Left lobe of liver (tissue), 2 donors: ENCODE results near the gene FZR1. TPM values are rescaled to one million over a fixed set of nuclear protein-coding genes. Genes with fewer than 3 reads are reported as not detected.
A peak's percentile ranks its signal among the peaks of the same experiment; 100 is the strongest.
"Not testable (repeated sequence)": the region's sequence is repeated elsewhere in the genome, so short reads cannot be mapped to it uniquely, and the experiment has no call there.

Source experiments
- ATAC-seq: fragments of 200-7000 bp; cut with Tn5 transposase; one replicate; pipeline ENCODE4 v1.9.1; 2020; ENCODE audit warnings: mild to moderate bottlenecking, moderate library complexity
- DNase-seq: peaks from one replicate; pipeline ENCODE4 v3.0.0-alpha.2; 2020; ENCODE audit warnings: low spot score
- total RNA-seq: library from RNA; stranded (reverse); gene quantifications from one replicate; pipeline ENCODE4 v1.2.1, GENCODE V29; 2021
- donor health status: DM: no; HTN: no; CAD: no; lungs with moderate emphysema.
- donor health status: DM: no; HTN: yes; CAD: no.

Gene FZR1
- total RNA-seq, 1 donor from 2014 or later, result 27.4 TPM

DNA sequence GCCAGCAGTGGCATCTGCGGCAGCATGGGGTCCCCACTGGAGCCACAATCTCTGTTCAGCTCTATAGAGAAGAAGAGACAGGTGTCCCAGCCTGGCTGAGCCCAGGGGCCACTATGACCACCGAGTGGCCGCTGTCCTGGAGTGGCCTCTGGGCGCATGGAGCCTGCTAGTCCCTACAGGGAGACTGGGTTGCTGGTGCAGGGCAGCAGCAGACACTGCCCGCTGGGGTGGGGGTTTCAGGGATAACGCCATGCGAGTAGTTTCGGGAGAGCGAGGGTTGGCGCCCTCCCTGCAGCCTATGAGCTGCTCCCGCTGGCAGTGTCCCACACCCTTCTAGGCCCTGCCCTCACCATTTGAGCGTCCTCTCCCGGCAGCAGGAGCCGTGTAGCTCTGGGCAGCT, 22.0 kb downstream of the FZR1 start:
- no peak for ATAC-seq
- no peak for DNase-seq

- ATAC-seq, result no peak
- DNase-seq, result no peak
These were observed 22.6 kb downstream of the FZR1 start for GRCh38 chr19:3528539-3529211.

DNA sequence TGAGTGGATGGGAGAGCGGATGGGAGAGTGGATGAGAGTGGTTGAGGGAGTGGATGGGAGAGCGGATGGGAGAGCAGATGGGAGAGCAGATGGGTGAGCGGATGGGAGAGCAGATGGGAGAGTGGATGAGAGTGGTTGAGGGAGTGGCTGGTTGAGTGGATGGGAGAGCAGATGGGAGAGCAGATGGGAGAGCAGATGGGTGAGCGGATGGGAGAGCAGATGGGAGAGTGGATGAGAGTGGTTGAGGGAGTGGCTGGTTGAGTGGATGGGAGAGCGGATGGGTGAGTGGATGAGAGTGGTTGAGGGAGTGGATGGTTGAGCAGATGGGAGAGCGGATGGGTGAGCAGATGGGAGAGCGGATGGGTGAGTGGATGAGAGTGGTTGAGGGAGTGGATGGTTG, 23.2 kb downstream of the FZR1 start:
- not testable (repeated sequence) for DNase-seq, ATAC-seq

DNA sequence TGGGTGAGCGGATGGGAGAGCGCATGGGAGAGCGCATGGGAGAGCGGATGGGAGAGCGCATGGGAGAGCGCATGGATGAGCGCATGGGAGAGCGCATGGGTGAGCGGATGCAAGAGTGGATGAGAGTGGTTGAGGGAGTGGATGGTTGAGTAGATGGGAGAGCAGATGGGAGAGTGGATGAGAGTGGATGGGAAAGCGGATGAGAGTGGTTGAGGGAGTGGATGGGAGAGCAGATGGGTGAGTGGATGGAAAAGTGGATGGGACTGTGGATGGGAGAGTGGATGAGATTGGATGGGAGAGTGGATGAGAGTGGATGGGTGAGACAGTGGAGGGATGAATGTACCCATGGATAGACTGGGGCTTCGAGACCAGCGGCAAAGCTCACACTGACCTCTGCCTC, 24.3 kb downstream of the FZR1 start:
- ATAC-seq, result no peak
- DNase-seq, result no peak

DNA sequence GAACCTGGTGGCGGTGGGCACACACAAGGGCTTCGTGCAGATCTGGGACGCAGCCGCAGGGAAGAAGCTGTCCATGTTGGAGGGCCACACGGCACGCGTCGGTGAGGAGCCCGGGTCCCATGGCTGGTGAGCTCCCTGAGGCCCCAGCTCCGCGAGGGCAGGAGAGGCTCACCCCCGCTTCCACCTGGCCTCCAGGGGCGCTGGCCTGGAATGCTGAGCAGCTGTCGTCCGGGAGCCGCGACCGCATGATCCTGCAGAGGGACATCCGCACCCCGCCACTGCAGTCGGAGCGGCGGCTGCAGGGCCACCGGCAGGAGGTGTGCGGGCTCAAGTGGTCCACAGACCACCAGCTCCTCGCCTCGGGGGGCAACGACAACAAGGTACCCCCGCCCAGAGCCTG, 25.6 kb downstream of the FZR1 start:
- ATAC-seq, result no peak
- no peak for DNase-seq

- ATAC-seq (no peak), DNase-seq (no peak)
These were observed 26.2 kb downstream of the FZR1 start for GRCh38 chr19:3532154-3532786.

- DNase-seq (no peak), ATAC-seq (no peak)
These were observed 26.9 kb downstream of the FZR1 start for GRCh38 chr19:3533033-3533432.

GRCh38 chr19:3533563-3534216, 27.6 kb downstream of the FZR1 start:
- DNase-seq (no peak), ATAC-seq (no peak)

DNA sequence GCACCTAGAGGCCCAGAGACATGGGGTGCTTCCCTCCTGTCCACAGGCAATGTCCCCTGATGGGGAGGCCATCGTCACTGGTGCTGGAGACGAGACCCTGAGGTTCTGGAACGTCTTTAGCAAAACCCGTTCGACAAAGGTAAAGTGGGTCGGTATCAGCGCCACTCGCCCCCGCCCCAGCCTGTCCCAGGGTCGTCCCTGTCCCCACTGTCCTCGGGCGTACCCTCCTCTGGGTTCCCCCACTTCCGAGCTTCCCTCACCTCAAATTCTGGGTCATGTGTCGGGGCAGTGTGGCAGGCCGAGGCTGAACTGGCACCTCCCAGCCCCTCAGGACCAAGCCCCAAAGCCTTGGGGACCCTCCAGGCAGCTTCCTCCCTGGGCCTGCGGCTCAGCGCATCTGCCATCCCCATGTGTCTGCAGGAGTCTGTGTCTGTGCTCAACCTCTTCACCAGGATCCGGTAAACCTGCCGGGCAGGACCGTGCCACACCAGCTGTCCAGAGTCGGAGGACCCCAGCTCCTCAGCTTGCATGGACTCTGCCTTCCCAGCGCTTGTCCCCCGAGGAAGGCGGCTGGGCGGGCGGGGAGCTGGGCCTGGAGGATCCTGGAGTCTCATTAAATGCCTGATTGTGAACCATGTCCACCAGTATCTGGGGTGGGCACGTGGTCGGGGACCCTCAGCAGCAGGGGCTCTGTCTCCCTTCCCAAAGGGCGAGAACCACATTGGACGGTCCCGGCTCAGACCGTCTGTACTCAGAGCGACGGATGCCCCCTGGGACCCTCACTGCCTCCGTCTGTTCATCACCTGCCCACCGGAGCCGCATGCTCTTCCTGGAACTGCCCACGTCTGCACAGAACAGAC, 28.5 kb downstream of the FZR1 start:
- no peak for DNase-seq
- no peak for ATAC-seq

DNA sequence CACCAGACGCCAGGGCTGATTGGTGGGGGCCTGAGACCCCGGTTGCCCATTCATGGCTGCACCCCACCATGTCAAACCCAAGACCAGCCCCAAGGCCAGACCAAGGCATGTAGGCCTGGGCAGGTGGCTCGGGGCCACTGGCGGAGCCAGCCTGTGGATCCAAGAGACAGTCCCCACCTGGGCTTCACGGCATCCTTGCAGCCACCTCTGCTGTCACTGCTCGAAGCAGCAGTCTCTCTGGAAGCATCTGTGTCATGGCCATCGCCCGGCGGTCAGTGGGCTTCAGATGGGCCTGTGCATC, 29.1 kb downstream of the FZR1 start:
- DNase-seq, result no peak
- no peak for ATAC-seq

- DNase-seq, result no peak
- ATAC-seq, result no peak
These were observed 29.5 kb downstream of the FZR1 start for GRCh38 chr19:3535563-3535965.

GRCh38 chr19:3535981-3536380, 29.9 kb downstream of the FZR1 start:
- ATAC-seq (no peak), DNase-seq (no peak)

GRCh38 chr19:3536429-3537100, 30.5 kb downstream of the FZR1 start:
- ATAC-seq, result no peak
- no peak for DNase-seq

DNA sequence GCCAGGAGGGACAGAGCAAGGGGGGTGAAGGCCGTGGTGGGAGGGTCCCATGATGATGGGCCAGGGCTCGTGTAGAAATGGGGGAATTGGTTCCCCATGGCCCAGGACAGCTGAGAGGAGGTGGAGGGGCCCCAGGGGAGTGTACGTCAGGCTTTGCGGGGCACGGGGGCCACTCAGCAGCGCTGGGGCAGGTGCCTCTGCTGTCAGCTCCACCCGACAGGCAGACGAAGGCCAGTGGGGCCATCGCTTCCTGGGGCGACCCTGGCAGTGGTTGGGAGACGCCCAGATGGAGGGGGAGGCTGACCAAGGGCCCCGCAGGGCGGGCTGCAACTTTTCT, 31.0 kb downstream of the FZR1 start:
- DNase-seq (no peak), ATAC-seq (no peak)

DNA sequence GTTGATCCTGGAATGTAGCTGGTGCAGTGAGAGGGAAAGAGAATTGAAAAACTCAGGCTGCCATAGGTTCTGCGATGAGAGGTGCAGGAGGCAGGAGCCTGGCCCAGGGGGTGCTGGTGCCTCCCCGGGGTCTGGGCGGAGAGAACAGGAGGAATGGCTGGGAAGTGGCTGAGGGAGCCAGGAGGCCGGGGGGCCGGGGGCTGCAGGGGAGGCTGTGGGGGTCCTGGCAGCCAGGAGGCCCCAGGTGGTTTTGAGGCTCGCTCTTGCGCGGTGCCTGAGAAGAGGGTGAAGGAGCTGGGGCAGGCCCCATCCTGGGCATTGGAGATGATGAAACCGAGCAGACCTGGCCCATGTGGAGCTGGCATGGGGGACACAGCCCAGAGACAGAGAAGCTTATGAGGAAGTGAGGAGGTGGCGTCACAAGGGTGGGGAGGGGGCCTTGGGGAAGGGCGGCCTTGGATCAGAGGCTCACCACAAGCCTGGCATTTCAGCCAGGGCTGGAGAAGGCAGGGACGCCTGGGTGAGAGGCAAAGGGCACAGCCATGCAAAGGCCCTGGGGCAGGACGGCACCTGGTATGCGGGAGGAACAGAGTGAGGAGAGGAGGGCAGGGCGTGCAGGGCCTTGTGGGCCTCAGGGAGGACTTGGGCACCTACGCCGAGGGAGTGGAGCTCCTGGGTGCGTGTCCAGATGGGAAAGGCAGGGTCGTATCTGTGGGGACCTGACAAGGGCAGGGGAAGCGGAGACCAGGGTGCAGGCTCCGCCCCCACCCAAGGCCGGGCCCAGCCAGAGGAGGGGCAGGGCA, 31.5 kb downstream of the FZR1 start:
- ATAC-seq (peak; percentile 16), DNase-seq (no peak)

GRCh38 chr19:3538258-3538929, 32.3 kb downstream of the FZR1 start:
- ATAC-seq (no peak), DNase-seq (no peak)

DNA sequence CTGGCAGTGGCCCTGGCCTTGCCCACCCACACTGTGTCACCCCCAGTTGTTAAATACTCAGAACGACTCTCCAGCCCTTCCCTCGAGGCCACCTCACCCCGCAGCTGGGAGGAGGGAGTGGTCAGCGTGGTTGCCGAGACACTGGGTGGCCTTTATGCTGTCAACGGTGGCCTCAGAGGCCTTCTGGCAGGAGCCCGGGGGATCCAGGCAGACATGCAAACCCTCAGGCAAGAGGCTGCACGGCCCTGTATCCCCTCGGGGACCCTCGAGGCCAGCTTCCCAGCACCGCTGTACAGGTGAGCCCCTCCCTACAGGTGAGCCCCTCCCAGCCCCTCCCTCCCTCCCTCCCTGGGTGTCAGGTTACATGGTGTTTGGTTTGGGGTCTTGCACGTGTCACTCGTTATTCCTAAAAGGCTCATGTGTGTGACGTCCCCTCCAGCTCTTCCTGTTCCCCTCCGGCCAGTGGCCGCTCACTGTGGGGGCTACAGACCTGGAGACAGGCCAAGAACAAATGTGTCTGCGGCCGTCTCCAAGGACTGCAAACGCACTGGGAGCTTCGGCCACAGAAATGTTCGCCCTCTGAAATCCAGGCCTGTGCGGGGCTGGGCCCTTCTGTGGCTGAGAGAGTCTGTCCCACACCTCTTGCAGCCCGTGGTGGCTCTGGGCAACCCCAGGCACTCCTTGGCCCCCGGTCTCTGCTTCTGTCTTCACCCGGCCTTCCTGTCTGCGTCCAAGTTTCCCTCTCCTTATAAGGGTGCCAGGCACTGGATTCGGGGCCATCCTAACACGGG, 33.0 kb downstream of the FZR1 start, which contains the start of gene TEKTIP1:
TSS of gene TEKTIP1 (plus strand) at position 210 of the 791 bp plus-strand sequence. CDS start at position 214, 4 bp downstream.
- DNase-seq, result no peak
- ATAC-seq, result no peak

GRCh38 chr19:3539756-3540118, 33.6 kb downstream of the FZR1 start:
- DNase-seq (no peak), ATAC-seq (no peak)
